Calu3 (cell line): Measurements from ENCODE around the gene CHST5. TPM values are rescaled to one million over a fixed set of nuclear protein-coding genes. Genes with fewer than 3 reads are reported as not detected.

Source experiments
- BruUV-seq: library from RNA; stranded (reverse); fragments of 400-500 nt; replicated peaks from 2 replicates; lab custom pipeline; 2021; lab: Mats Ljungman, UMichigan
- CTCF ChIA-PET: fragments of 300-600 bp; sonication (Branson Sonifier 250); formaldehyde crosslinking; loops from one replicate; lab custom pipeline; 2022; ENCODE audit warnings: antibody characterized with exemption; lab: Charles Lee
- DNase-seq: peaks from one replicate; pipeline ENCODE4 v3.0.0; 2022
- H3K27ac Mint-ChIP-seq: one replicate; pipeline ENCODE4 v1.8.0; 2022; ENCODE audit warnings: mixed read lengths; ENCODE audit not compliant: unreplicated experiment
- H3K27me3 Mint-ChIP-seq: one replicate; pipeline ENCODE4 v1.8.0; 2022; ENCODE audit warnings: mixed read lengths; ENCODE audit not compliant: unreplicated experiment
- H3K36me3 Mint-ChIP-seq: one replicate; pipeline ENCODE4 v1.8.0; 2022; ENCODE audit warnings: mild to moderate bottlenecking, moderate library complexity, mixed read lengths; ENCODE audit not compliant: insufficient read depth, unreplicated experiment
- H3K4me1 Mint-ChIP-seq: one replicate; pipeline ENCODE4 v1.8.0; 2022; ENCODE audit warnings: mild to moderate bottlenecking, low read depth, mixed read lengths; ENCODE audit not compliant: unreplicated experiment
- H3K4me3 Mint-ChIP-seq: one replicate; pipeline ENCODE4 v1.8.0; 2022; ENCODE audit warnings: mild to moderate bottlenecking, low read depth, moderate library complexity, mixed read lengths; ENCODE audit not compliant: unreplicated experiment
- H3K9me3 Mint-ChIP-seq: one replicate; pipeline ENCODE4 v1.8.0; 2022; ENCODE audit warnings: low read depth, mixed read lengths; ENCODE audit not compliant: unreplicated experiment
- CTCF ChIP-seq: fragments of 200-600 bp; IDR thresholded peaks from one replicate; pipeline ENCODE4 v1.8.0; 2022; ENCODE audit warnings: antibody characterized with exemption; ENCODE audit not compliant: unreplicated experiment
- intact Hi-C: fragments of 100-400 bp; cut with micrococcal nuclease; formaldehyde crosslinking; loops from one replicate; pipeline ENCODE4 v1.10.0; 2022; ENCODE audit not compliant: unreplicated experiment
- total RNA-seq: library from RNA; stranded (reverse); gene quantifications from 2 replicates; pipeline ENCODE4 v1.2.3, GENCODE V29; 2022

The CHST5 gene
- total RNA-seq, 1 experiment from 2014 or later: 0.64 TPM

DNA sequence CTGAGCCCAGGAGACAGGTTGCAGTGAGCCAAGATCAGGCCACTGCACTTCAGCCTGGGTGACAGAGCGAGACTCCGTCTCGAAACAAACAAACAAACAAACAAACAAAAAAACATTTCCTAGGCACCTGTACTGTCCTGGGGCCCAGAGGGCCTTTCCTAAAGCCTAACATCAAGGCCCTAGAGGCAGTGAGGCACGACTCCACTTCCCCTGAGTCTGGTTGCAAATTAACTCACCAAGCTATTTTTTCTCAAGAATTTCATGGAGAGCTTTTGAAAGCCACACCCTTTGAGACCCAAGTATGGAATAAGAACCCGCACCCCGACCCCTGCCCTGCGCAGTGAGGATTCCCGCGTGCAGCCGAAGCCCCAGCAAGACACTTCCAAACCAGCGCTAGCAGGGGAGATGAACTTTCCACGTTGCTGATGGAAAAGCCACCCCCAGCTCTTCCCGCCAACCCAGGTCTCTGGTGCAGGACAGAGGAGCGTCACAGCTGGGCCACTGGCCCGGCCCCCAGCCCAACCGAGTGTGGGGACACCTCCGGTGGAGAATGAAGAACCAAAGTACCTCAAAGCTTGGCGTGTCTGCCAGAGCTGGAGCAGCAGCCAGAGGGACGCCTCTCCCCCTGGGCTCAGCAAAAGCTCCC lies 1.2 kb downstream of the CHST5 start:
- no peak overlapping the region for H3K27ac Mint-ChIP-seq
- no TSS peak for BruUV-seq
- no peaks in the 10 kb centered on the region for H3K4me1 Mint-ChIP-seq
- CTCF ChIA-PET: interaction anchor here (0.6 kb wide), 1 partner anchor 542 kb away, joined by 3 read pairs; no protein-coding TSS in a partner anchor
- no peak overlapping the region for H3K4me3 Mint-ChIP-seq
- H3K36me3 Mint-ChIP-seq: peaks cover 5% of the 10 kb centered on the region
- no peaks in the 10 kb centered on the region for H3K27me3 Mint-ChIP-seq
- intact Hi-C loops: no loop called here
- no peaks in the 10 kb centered on the region for H3K9me3 Mint-ChIP-seq
- no peak for DNase-seq
- TF ChIP-seq CTCF: no peak

DNA sequence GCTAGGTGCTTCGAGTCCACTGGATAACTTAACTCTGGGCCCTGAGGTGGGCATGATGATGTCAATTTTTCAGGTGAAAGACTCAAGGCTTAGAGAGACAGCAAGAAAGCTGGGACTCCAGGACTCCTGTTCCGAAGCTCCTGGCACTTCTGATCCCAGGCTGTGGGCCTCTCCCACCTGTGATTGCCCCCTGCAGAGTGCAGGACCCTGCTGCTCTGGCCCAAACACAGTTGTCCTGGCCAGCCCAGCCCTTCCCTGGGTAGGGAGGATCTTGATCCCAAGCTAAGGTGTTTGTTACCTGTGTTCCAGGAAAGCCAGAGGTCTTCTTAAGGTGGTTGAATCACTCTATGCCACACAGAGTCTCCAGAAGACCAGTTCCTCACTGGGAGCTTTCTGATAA lies 3.1 kb downstream of the CHST5 start:
- no peak for DNase-seq
- no peaks in the 10 kb centered on the region for H3K4me1 Mint-ChIP-seq
- CTCF ChIA-PET: no interaction called here
- no peak overlapping the region for H3K27ac Mint-ChIP-seq
- H3K36me3 Mint-ChIP-seq: peaks cover 5% of the 10 kb centered on the region
- no TSS peak for BruUV-seq
- no peaks in the 10 kb centered on the region for H3K27me3 Mint-ChIP-seq
- TF ChIP-seq CTCF: no peak
- H3K4me3 Mint-ChIP-seq: no peak overlapping the region
- intact Hi-C loops: no loop called here
- H3K9me3 Mint-ChIP-seq: no peaks in the 10 kb centered on the region

DNA sequence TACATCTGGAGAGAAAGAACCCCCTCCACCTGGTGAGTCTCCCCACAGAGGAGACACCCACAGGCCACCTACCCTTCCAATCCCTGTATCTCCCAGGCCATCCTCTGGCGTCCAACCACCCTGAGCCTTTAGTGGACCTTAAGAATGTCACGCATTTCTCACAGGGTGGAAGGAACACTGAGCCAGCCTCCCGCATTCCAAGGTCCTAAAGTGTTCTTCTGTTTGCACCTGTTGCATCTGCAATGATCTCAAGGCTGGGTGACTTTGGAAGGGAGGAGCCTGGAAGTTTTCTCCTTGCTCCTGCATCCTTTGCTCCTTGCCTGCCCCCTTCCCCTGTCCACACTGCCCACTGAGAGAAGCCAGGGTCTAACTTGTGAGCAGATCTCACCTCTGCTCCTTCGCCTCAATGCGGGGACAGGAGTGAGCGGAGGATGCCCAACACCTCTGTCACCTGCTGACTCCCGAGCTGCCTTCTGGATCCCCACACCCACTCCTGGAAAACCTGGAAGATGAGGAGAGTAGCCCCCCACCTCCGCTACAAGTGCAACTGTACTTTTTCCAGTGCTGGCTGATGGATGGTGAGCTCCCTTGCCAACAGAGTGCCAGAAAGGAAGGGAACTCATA lies 3.7 kb downstream of the CHST5 start:
- CTCF ChIA-PET: no interaction called here
- Mint-ChIP-seq H3K27me3 (no peaks in the 10 kb centered on the region), H3K9me3 (no peaks in the 10 kb centered on the region), H3K4me1 (no peaks in the 10 kb centered on the region), H3K4me3 (no peak overlapping the region), H3K27ac (no peak overlapping the region), H3K36me3 (peaks cover 5% of the 10 kb centered on the region)
- DNase-seq: no peak
- no peak for TF ChIP-seq CTCF
- intact Hi-C loops: no loop called here
- BruUV-seq: no TSS peak

DNA sequence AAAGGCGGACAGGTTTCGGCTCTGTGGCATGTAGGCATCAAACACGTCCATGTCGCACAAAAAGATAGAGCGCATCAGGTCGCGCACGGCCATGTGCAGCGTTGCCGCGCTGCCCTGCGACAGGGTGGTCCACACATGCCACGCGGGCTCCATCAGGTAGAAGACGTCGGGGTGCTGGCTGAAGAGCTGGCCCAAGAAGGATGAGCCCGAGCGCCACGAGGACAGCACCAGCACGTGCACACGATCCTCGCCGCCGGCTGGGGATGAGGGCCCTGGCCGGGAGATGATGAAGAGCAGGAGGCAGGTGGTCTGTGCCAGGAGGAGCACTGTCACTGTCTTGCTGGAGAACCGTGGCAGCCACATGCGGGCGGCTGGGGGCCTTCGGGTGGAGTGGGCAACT lies 5.9 kb downstream of the CHST5 start:
- Mint-ChIP-seq H3K4me1 (no peaks in the 10 kb centered on the region), H3K27me3 (no peaks in the 10 kb centered on the region), H3K27ac (no peak overlapping the region), H3K36me3 (peaks cover 5% of the 10 kb centered on the region), H3K4me3 (no peak overlapping the region), H3K9me3 (no peaks in the 10 kb centered on the region)
- intact Hi-C loops: no loop called here
- no peak for TF ChIP-seq CTCF
- no peak for DNase-seq
- CTCF ChIA-PET: no interaction called here
- no TSS peak for BruUV-seq
